ENCODE data around the gene FGF11. TPM values are rescaled to one million over a fixed set of nuclear protein-coding genes. Genes with fewer than 3 reads are reported as not detected.
A peak's percentile ranks its signal among the peaks of the same experiment; 100 is the strongest.

The FGF11 gene
- total RNA-seq, 1 experiment from 2014 or later = 0.67 TPM

DNA sequence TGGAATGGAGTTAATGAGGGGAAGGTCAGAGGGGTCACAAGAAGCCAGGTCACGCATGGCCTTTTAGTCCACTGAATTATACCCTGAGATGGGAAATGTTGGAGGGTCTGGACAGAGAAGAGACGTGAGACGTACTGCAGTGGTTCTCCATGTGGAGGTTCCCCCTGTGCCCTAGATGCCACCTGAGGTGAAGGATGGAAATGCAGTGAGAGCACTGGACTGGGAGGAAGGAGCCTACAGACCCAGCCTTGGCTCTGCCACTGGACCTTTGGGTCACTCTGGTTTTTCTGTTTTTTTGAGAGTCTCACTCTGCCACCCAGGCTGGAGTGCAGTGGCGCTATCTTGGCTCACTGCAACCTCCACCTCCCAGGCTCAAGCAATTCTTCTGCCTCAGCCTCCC lies 43.2 kb upstream of the FGF11 start:
- H4K20me1 ChIP-seq (ENCODE audit: insufficient read depth, low read depth, low read length) = no peaks in the 10 kb centered on the region
- H3K4me3 ChIP-seq (ENCODE audit: low read length) = no peak overlapping the region
- no peaks in the 10 kb centered on the region for H3K9me3 ChIP-seq (ENCODE audit: low read length)
- no peak for DNase-seq
- no peak overlapping the region for H3K9ac ChIP-seq (ENCODE audit: low read length)
- H3K9me2 ChIP-seq (replicated peaks; ENCODE audit: insufficient read depth, low read length) = no peaks in the 10 kb centered on the region
- no peaks in the 10 kb centered on the region for H3K36me3 ChIP-seq (ENCODE audit: insufficient read depth, low read length)
- no peak overlapping the region for H2AFZ ChIP-seq (ENCODE audit: low read length)
- H3K4me1 ChIP-seq (ENCODE audit: low read length) = peaks cover 14% of the 10 kb centered on the region
- peaks cover 5% of the 10 kb centered on the region; the same call in 1 of the 2 replicates for H3K79me2 ChIP-seq (ENCODE audit: low read length)
- no peak overlapping the region for H3K27ac ChIP-seq (ENCODE audit: low read length)
- H3K27me3 ChIP-seq (ENCODE audit: low read length) = no peaks in the 10 kb centered on the region
- no peak overlapping the region for H3K4me2 ChIP-seq (ENCODE audit: low read depth, low read length, poor library complexity, severe bottlenecking)

DNA sequence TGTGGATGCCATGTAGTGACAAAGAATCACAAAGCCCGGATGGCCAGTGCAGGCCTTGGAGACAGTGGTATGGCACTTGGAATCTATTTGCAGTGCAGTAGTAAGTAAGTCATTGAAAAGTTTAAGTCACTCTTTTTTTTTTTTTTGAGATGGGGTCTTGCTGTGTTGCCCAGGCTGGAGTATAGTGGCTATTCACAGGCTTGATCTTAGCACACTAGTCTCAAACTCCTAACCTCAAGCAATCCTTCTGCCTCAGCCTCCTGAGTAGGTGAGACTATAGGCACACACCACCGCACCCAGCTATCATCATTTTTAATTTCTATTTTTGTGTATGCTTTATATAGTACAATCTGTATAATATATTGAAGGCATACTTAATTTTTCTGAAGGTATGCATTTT lies 40.7 kb upstream of the FGF11 start:
- Histone ChIP-seq H3K79me2 (ENCODE audit: low read length) (peaks cover under 1% of the 10 kb centered on the region; the same call in 1 of the 2 replicates), H3K4me1 (ENCODE audit: low read length) (peaks cover 17% of the 10 kb centered on the region), H3K9me2 (replicated peaks; ENCODE audit: insufficient read depth, low read length) (no peaks in the 10 kb centered on the region), H4K20me1 (ENCODE audit: insufficient read depth, low read depth, low read length) (no peaks in the 10 kb centered on the region; the same call in 1 of the 2 replicates), H3K9ac (ENCODE audit: low read length) (no peak overlapping the region), H3K4me3 (ENCODE audit: low read length) (no peak overlapping the region), H3K9me3 (ENCODE audit: low read length) (no peaks in the 10 kb centered on the region), H3K4me2 (ENCODE audit: low read depth, low read length, poor library complexity, severe bottlenecking) (no peak overlapping the region), H3K36me3 (ENCODE audit: insufficient read depth, low read length) (no peaks in the 10 kb centered on the region), H2AFZ (ENCODE audit: low read length) (no peak overlapping the region), H3K27me3 (ENCODE audit: low read length) (no peaks in the 10 kb centered on the region), H3K27ac (ENCODE audit: low read length) (no peak overlapping the region)
- DNase-seq = no peak

GRCh38 chr17:7403043-7403726 lies 36.1 kb upstream of the FGF11 start:
- Histone ChIP-seq H3K4me2 (ENCODE audit: low read depth, low read length, poor library complexity, severe bottlenecking) (peak overlapping the region; percentile 94), H3K27ac (ENCODE audit: low read length) (peak overlapping the region; percentile 69), H3K9me2 (replicated peaks; ENCODE audit: insufficient read depth, low read length) (no peaks in the 10 kb centered on the region), H3K27me3 (ENCODE audit: low read length) (no peaks in the 10 kb centered on the region), H3K9ac (ENCODE audit: low read length) (peak overlapping the region; percentile 91), H4K20me1 (ENCODE audit: insufficient read depth, low read depth, low read length) (no peaks in the 10 kb centered on the region; the same call in 1 of the 2 replicates), H3K9me3 (ENCODE audit: low read length) (no peaks in the 10 kb centered on the region), H3K4me1 (ENCODE audit: low read length) (peaks cover 9% of the 10 kb centered on the region), H2AFZ (ENCODE audit: low read length) (peak overlapping the region; percentile 85; the same call in 1 of the 2 replicates), H3K79me2 (ENCODE audit: low read length) (no peaks in the 10 kb centered on the region), H3K36me3 (ENCODE audit: insufficient read depth, low read length) (no peaks in the 10 kb centered on the region), H3K4me3 (ENCODE audit: low read length) (peak overlapping the region; percentile 91)
- peak; percentile 74 for DNase-seq

- Histone ChIP-seq H3K9me3 (ENCODE audit: low read length) (no peaks in the 10 kb centered on the region), H3K4me2 (ENCODE audit: low read depth, low read length, poor library complexity, severe bottlenecking) (peak overlapping the region; percentile 94), H3K36me3 (ENCODE audit: insufficient read depth, low read length) (no peaks in the 10 kb centered on the region), H3K27ac (ENCODE audit: low read length) (peak overlapping the region; percentile 69), H3K27me3 (ENCODE audit: low read length) (no peaks in the 10 kb centered on the region), H3K9me2 (replicated peaks; ENCODE audit: insufficient read depth, low read length) (no peaks in the 10 kb centered on the region), H4K20me1 (ENCODE audit: insufficient read depth, low read depth, low read length) (no peaks in the 10 kb centered on the region; the same call in 1 of the 2 replicates), H3K4me1 (ENCODE audit: low read length) (peaks cover 9% of the 10 kb centered on the region), H3K4me3 (ENCODE audit: low read length) (peak overlapping the region; percentile 91), H3K9ac (ENCODE audit: low read length) (peak overlapping the region; percentile 91), H2AFZ (ENCODE audit: low read length) (peak overlapping the region; percentile 85; the same call in 1 of the 2 replicates), H3K79me2 (ENCODE audit: low read length) (no peaks in the 10 kb centered on the region)
- no peak for DNase-seq
These were observed 35.7 kb upstream of the FGF11 start for GRCh38 chr17:7403727-7403976.

- peak within 1 kb of the TSS; percentile 91 for H3K9ac ChIP-seq (ENCODE audit: low read length)
- DNase-seq = peak; percentile 99
- H3K9me3 ChIP-seq (ENCODE audit: low read length) = no peaks in the 10 kb centered on the region
- H4K20me1 ChIP-seq (ENCODE audit: insufficient read depth, low read depth, low read length) = no peaks in the 10 kb centered on the region; the same call in 1 of the 2 replicates
- no peaks in the 10 kb centered on the region for H3K27me3 ChIP-seq (ENCODE audit: low read length)
- peak within 1 kb of the TSS; percentile 94 for H3K4me2 ChIP-seq (ENCODE audit: low read depth, low read length, poor library complexity, severe bottlenecking)
- H3K4me3 ChIP-seq (ENCODE audit: low read length) = peak within 1 kb of the TSS; percentile 91
- peaks cover 9% of the 10 kb centered on the region for H3K4me1 ChIP-seq (ENCODE audit: low read length)
- no peaks in the 10 kb centered on the region for H3K79me2 ChIP-seq (ENCODE audit: low read length)
- H3K27ac ChIP-seq (ENCODE audit: low read length) = peak within 1 kb of the TSS; percentile 69
- peak within 1 kb of the TSS; percentile 85; the same call in 1 of the 2 replicates for H2AFZ ChIP-seq (ENCODE audit: low read length)
- no peaks in the 10 kb centered on the region for H3K9me2 ChIP-seq (replicated peaks; ENCODE audit: insufficient read depth, low read length)
- H3K36me3 ChIP-seq (ENCODE audit: insufficient read depth, low read length) = no peaks in the 10 kb centered on the region
These were observed 35.2 kb upstream of the FGF11 start, which contains the start of gene TMEM256 for GRCh38 chr17:7403977-7404736. TMEM256 (minus strand) TSS chr17:7404097; CDS start chr17:7404084, 13 bp downstream.

DNA sequence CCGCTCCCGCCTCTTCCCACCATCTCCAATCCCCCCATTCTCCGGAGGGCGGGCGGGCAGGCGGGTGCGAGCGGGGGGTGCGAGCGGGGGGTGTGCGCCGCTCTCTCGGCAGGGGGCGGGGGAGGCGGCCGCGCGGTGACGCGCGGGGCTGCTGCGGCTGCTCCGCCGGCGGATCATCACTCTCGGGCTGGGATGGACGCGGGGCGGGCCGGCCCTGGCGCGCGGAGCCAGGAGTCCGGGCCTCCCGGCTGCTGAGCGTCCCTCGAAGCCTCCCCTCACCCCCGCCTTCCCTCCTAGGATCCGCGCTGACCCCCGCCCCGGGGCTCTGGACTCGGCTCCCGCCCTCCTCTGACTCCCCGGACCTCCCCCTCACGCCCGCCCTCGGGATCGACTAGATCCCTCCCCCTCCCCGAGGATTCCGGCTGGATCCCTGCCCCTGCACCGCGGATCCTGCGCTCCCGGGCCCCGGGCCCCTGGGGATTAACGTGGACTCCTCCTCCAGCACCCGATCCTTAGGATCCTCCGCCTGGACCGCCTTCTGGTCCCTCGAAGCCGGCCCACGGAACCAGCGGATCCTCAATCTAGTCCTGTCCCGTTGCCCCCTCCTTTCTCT lies 34.5 kb upstream of the FGF11 start:
- H3K27ac ChIP-seq (ENCODE audit: low read length) = no peak overlapping the region
- H2AFZ ChIP-seq (ENCODE audit: low read length) = no peak overlapping the region
- no peaks in the 10 kb centered on the region for H3K27me3 ChIP-seq (ENCODE audit: low read length)
- no peaks in the 10 kb centered on the region; the same call in 1 of the 2 replicates for H4K20me1 ChIP-seq (ENCODE audit: insufficient read depth, low read depth, low read length)
- no peak overlapping the region for H3K4me3 ChIP-seq (ENCODE audit: low read length)
- DNase-seq = no peak
- H3K4me2 ChIP-seq (ENCODE audit: low read depth, low read length, poor library complexity, severe bottlenecking) = no peak overlapping the region
- no peaks in the 10 kb centered on the region for H3K36me3 ChIP-seq (ENCODE audit: insufficient read depth, low read length)
- H3K9me2 ChIP-seq (replicated peaks; ENCODE audit: insufficient read depth, low read length) = no peaks in the 10 kb centered on the region
- no peaks in the 10 kb centered on the region for H3K9me3 ChIP-seq (ENCODE audit: low read length)
- no peaks in the 10 kb centered on the region for H3K79me2 ChIP-seq (ENCODE audit: low read length)
- peaks cover 11% of the 10 kb centered on the region for H3K4me1 ChIP-seq (ENCODE audit: low read length)
- H3K9ac ChIP-seq (ENCODE audit: low read length) = no peak overlapping the region

DNA sequence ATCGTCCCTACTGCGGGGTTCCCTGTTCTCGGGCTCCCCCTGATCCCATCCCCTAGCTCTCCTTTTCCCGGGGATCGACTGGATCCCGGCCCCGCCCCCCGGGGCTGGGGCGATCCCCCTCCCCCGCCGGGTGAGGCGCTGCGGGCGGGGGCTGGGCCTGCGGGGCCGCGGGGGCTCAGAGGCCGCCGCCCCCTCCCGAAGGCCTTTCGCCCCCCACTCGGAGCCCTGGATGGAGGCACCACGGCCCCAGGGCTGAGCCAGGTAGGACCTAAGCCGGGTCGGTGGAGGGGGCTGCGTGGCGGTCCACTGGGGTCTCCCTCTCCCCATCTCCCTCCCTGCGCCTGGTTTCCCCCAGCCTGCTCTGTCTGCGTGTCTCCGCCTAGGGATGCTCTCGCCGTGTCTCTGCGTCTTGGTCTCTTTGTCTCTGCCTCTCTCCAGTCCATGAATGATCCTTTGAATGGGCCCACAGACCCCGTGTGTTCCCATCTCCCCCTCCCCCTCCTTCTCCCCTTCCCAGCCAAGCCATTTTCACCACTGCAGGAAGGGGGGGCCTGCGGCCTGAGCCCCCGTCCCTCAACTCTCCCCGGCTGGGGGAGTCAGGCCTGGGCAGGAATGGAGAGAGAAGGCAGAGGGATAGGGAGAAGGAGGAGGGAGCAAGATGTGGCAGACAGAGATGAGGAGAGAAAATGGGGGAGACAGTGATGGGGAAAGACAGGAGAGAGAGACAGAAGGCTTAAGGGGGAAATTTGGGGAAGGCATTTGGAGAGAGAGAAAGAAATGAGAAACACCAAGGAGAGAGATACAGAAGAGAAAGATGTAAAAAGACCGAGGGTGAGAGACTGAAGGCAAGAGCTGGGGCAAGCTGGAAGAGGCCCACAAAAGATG lies 33.7 kb upstream of the FGF11 start:
- Histone ChIP-seq H3K4me2 (ENCODE audit: low read depth, low read length, poor library complexity, severe bottlenecking) (no peak overlapping the region), H3K9ac (ENCODE audit: low read length) (no peak overlapping the region), H3K27ac (ENCODE audit: low read length) (no peak overlapping the region), H4K20me1 (ENCODE audit: insufficient read depth, low read depth, low read length) (no peaks in the 10 kb centered on the region; the same call in 1 of the 2 replicates), H2AFZ (ENCODE audit: low read length) (no peak overlapping the region), H3K79me2 (ENCODE audit: low read length) (no peaks in the 10 kb centered on the region), H3K36me3 (ENCODE audit: insufficient read depth, low read length) (no peaks in the 10 kb centered on the region), H3K9me2 (replicated peaks; ENCODE audit: insufficient read depth, low read length) (no peaks in the 10 kb centered on the region), H3K9me3 (ENCODE audit: low read length) (no peaks in the 10 kb centered on the region), H3K4me1 (ENCODE audit: low read length) (peaks cover 17% of the 10 kb centered on the region), H3K27me3 (ENCODE audit: low read length) (no peaks in the 10 kb centered on the region), H3K4me3 (ENCODE audit: low read length) (no peak overlapping the region)
- no peak for DNase-seq

Measured in Karpas-422 (cell line).